SK-N-SH (cell line): ENCODE data around the gene MALT1. TPM values are rescaled to one million over a fixed set of nuclear protein-coding genes. Genes with fewer than 3 reads are reported as not detected.

Experiments
- CTCF ChIA-PET: fragments of 300-600, 350-600 bp; formaldehyde crosslinking; extraction: SDS; loops from one replicate; lab custom pipeline; 2021; lab: Yijun Ruan, JAX
- POLR2A ChIA-PET: fragments of 350-600 bp; sonication (Branson Sonifier 250); formaldehyde crosslinking; extraction: SDS; loops from one replicate; lab custom pipeline; 2020; ENCODE audit warnings: antibody characterized with exemption, inconsistent platforms; lab: Yijun Ruan, JAX
- DNase-seq: peaks from one replicate; pipeline ENCODE4 v3.0.0; 2012
- H2AFZ ChIP-seq: fragments of 200-600 bp; sonication (generic); 2 replicates; pipeline ENCODE4 v1.8.1; 2016; ENCODE audit warnings: antibody characterized with exemption, mild to moderate bottlenecking, low read depth
- H3F3A ChIP-seq: fragments of 200-600 bp; sonication (generic); replicated peaks from 2 replicates; pipeline ENCODE3; 2016; ENCODE audit warnings: antibody characterized with exemption, mild to moderate bottlenecking; ENCODE audit not compliant: insufficient read depth
- H3K27ac ChIP-seq, 2 experiments: fragments of 200-500 bp in 1 of 2; fragments of 200-600 bp in 1 of 2; sonication (Bioruptor generic) in 1 of 2; sonication (generic), shearing (Covaris generic) in 1 of 2; 2 replicates each; pipeline versions ENCODE4 v1.5.1 to v1.6.1; 2014 to 2016; ENCODE audit warnings: low read depth in 2 of 2, inconsistent platforms in 1 of 2, low read length in 1 of 2, mild to moderate bottlenecking in 1 of 2, mixed read lengths in 1 of 2
- H3K27me3 ChIP-seq: fragments of 200-600 bp; sonication (generic), shearing (Covaris generic); 2 replicates; pipeline ENCODE4 v1.6.1; 2016; ENCODE audit warnings: mixed run types; ENCODE audit not compliant: insufficient read depth
- H3K36me3 ChIP-seq, 2 experiments: fragments of 200-500 bp in 1 of 2; fragments of 200-600 bp in 1 of 2; sonication (Bioruptor generic) in 1 of 2; sonication (generic) in 1 of 2; replicated peaks in 1 of 2; 2 replicates each; pipeline versions ENCODE3 to v1.5.1; 2014 to 2016; ENCODE audit warnings: low read length in 1 of 2, mild to moderate bottlenecking in 1 of 2; ENCODE audit not compliant: insufficient read depth in 2 of 2, control insufficient read depth in 1 of 2
- H3K4me1 ChIP-seq, 2 experiments: fragments of 200-500 bp in 1 of 2; fragments of 200-600 bp in 1 of 2; sonication (Bioruptor generic) in 1 of 2; sonication (generic), shearing (Covaris generic) in 1 of 2; 2 replicates each; pipeline versions ENCODE4 v1.5.1 to v1.6.1; 2014 to 2016; ENCODE audit warnings: low read depth in 1 of 2, low read length in 1 of 2, mixed run types in 1 of 2; ENCODE audit not compliant: insufficient read depth in 2 of 2, control insufficient read depth in 1 of 2
- H3K4me2 ChIP-seq: fragments of 200-600 bp; sonication (generic), shearing (Covaris generic); 2 replicates; pipeline ENCODE4 v1.6.1; 2017; ENCODE audit warnings: mixed run types
- H3K4me3 ChIP-seq, 2 experiments: fragments of 200-500 bp in 1 of 2; fragments of 200-600 bp in 1 of 2; sonication (Bioruptor generic) in 1 of 2; sonication (generic), shearing (Covaris generic) in 1 of 2; 2 replicates each; pipeline versions ENCODE4 v1.5.1 to v1.8.1; 2014 to 2016; ENCODE audit warnings: low read depth in 2 of 2, inconsistent platforms in 1 of 2, low read length in 1 of 2, mild to moderate bottlenecking in 1 of 2, mixed read lengths in 1 of 2, moderate library complexity in 1 of 2
- H3K79me2 ChIP-seq: fragments of 200-600 bp; sonication (generic); 2 replicates; pipeline ENCODE4 v1.8.1; 2017; ENCODE audit warnings: mild to moderate bottlenecking; ENCODE audit not compliant: insufficient read depth
- H3K9ac ChIP-seq: fragments of 200-600 bp; sonication (generic); 2 replicates; pipeline ENCODE4 v1.6.1; 2017; ENCODE audit warnings: mixed run types
- H3K9me2 ChIP-seq: fragments of 200-600 bp; sonication (generic); 2 replicates; pipeline ENCODE4 v1.6.1; 2017; ENCODE audit warnings: mixed run types
- H3K9me3 ChIP-seq: fragments of 200-600 bp; sonication (generic); 2 replicates; pipeline ENCODE4 v1.6.1; 2017; ENCODE audit warnings: mixed run types, mild to moderate bottlenecking, moderate library complexity
- H4K20me1 ChIP-seq: fragments of 200-600 bp; sonication (generic); 2 replicates; pipeline ENCODE4 v1.6.1; 2017; ENCODE audit warnings: mild to moderate bottlenecking, mixed run types; ENCODE audit not compliant: insufficient read depth
- FOXJ3 ChIP-seq: sonication (generic); formaldehyde crosslinking; IDR thresholded peaks from 2 replicates; pipeline ENCODE4 v1.5.1; 2020; ENCODE audit warnings: mild to moderate bottlenecking, missing genetic modification reagents
- FOXM1 ChIP-seq: IDR thresholded peaks from 2 replicates; pipeline ENCODE4 v1.4.0; 2012; ENCODE audit warnings: low read depth, mild to moderate bottlenecking
- GABPA ChIP-seq: IDR thresholded peaks from 2 replicates; pipeline ENCODE4 v1.4.0; 2012; ENCODE audit warnings: low read depth, mild to moderate bottlenecking
- GATA2 ChIP-seq: sonication (generic); formaldehyde crosslinking; IDR thresholded peaks from 2 replicates; pipeline ENCODE4 v1.5.0; 2020; ENCODE audit warnings: mild to moderate bottlenecking, missing genetic modification reagents
- JUND ChIP-seq: IDR thresholded peaks from 2 replicates; pipeline ENCODE4 v1.4.0; 2012
- MEF2A ChIP-seq: IDR thresholded peaks from 2 replicates; pipeline ENCODE4 v1.4.0; 2012; ENCODE audit warnings: low read depth, borderline replicate concordance
- NFIC ChIP-seq: IDR thresholded peaks from 2 replicates; pipeline ENCODE4 v1.4.0; 2012; ENCODE audit warnings: borderline replicate concordance
- POLR2AphosphoS5 ChIP-seq: IDR thresholded peaks from 2 replicates; pipeline ENCODE4 v1.6.1; 2012; ENCODE audit warnings: low read depth, low read length
- RCOR1 ChIP-seq: fragments of 150-350 bp; IDR thresholded peaks from 2 replicates; pipeline ENCODE4 v1.6.1; 2017; ENCODE audit warnings: antibody characterized with exemption, low read length
- RFX5 ChIP-seq: IDR thresholded peaks from 2 replicates; pipeline ENCODE4 v1.6.1; 2012; ENCODE audit warnings: mild to moderate bottlenecking, improper control_type of control experiment, low read length
- SIN3A ChIP-seq: IDR thresholded peaks from 2 replicates; pipeline ENCODE4 v1.6.1; 2012; ENCODE audit warnings: low read depth, mild to moderate bottlenecking, low read length, moderate library complexity, borderline replicate concordance
- SMC3 ChIP-seq: IDR thresholded peaks from 2 replicates; pipeline ENCODE4 v1.6.1; 2012; ENCODE audit warnings: low read depth, low read length, improper control_type of control experiment
- YY1 ChIP-seq: IDR thresholded peaks from 2 replicates; pipeline ENCODE4 v1.4.0; 2012; ENCODE audit warnings: low read depth, mild to moderate bottlenecking
- WGBS: methylation state at CpG from one replicate; pipeline ENCODE4 v1.1.6; 2017; ENCODE audit warnings: low lambda C conversion rate; 5-methylcytosine and 5-hydroxymethylcytosine counted together
- polyA plus RNA-seq, 3 experiments: library from polyadenylated mRNA; depleted of rRNA; stranded (reverse); fragments of >200 nt; gene quantifications; 2 replicates each; pipeline ENCODE4 v1.2.3, GENCODE V29; 2012
- TF ChIP-seq, protein P1 (sequence below): IDR thresholded peaks from 2 replicates; pipeline ENCODE4 v1.4.0; 2012; ENCODE audit warnings: low read depth, borderline replicate concordance
- TF ChIP-seq, protein P2 (sequence below): fragments of 200-600 bp; sonication (generic); IDR thresholded peaks from 2 replicates; pipeline ENCODE4 v1.6.1; 2017; ENCODE audit warnings: antibody characterized with exemption, mild to moderate bottlenecking, moderate library complexity
- TF ChIP-seq, protein P3 (sequence below): IDR thresholded peaks from 2 replicates; pipeline ENCODE4; 2012
- TF ChIP-seq, protein P4 (sequence below): fragments of 150-350 bp; IDR thresholded peaks from 2 replicates; pipeline ENCODE4 v1.6.1; 2016; ENCODE audit warnings: mild to moderate bottlenecking, low read depth, low read length
- TF ChIP-seq, protein P5 (sequence below): IDR thresholded peaks from 2 replicates; pipeline ENCODE4 v1.4.0; 2012; ENCODE audit warnings: low read depth, borderline replicate concordance

MALT1 gene
- polyA plus RNA-seq, 1 of the 3 experiments (the other 2 are of a cell fraction): 6.6 TPM

DNA sequence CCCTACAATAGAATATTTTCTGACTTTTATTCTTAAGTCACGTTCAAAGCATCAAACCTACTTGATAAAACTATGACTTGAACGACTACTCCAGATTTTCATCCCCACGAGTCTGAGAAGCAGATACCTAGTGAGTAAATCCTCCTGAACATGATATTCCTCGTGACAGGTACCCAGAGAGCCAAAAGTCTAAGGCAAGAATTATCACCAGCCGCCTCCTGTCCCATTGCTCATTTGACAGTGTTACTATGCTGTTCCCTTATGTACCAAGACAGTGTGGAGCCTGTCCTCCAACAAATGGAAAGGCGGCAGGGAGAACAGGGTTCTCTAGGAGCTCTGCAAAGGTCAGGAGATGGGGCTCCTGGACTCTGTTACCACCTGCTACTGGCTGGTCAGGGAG is 34.1 kb upstream of the MALT1 start (continued):
- TF ChIP-seq, protein P1, sequence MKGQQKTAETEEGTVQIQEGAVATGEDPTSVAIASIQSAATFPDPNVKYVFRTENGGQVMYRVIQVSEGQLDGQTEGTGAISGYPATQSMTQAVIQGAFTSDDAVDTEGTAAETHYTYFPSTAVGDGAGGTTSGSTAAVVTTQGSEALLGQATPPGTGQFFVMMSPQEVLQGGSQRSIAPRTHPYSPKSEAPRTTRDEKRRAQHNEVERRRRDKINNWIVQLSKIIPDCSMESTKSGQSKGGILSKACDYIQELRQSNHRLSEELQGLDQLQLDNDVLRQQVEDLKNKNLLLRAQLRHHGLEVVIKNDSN: no peak
- TF ChIP-seq, protein P2, sequence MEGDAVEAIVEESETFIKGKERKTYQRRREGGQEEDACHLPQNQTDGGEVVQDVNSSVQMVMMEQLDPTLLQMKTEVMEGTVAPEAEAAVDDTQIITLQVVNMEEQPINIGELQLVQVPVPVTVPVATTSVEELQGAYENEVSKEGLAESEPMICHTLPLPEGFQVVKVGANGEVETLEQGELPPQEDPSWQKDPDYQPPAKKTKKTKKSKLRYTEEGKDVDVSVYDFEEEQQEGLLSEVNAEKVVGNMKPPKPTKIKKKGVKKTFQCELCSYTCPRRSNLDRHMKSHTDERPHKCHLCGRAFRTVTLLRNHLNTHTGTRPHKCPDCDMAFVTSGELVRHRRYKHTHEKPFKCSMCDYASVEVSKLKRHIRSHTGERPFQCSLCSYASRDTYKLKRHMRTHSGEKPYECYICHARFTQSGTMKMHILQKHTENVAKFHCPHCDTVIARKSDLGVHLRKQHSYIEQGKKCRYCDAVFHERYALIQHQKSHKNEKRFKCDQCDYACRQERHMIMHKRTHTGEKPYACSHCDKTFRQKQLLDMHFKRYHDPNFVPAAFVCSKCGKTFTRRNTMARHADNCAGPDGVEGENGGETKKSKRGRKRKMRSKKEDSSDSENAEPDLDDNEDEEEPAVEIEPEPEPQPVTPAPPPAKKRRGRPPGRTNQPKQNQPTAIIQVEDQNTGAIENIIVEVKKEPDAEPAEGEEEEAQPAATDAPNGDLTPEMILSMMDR: no peak
- TF ChIP-seq, all 33 proteins: peak for 0

DNA sequence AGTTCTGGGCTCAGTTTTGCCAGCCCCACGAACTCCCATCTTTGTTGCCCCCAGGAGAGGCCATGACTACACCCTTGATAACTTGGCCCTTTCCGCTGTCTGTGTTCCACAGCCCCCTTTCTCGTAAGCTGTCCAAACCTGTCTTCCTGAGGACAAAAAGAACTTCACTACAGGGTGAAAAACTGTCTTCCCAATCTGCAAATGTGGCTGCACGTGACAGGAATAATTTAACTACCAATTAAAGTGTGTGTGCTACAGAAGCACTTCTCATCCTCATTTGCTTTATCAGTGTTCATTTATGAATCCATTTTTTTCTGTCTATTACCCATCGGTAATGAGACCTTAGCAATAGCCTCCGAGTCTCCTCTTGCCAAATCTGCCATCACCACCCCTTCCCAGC is 33.3 kb upstream of the MALT1 start:
- Histone ChIP-seq H3K79me2 (no peaks in the 10 kb centered on the region), H3K9me2 (no peaks in the 10 kb centered on the region), H3K4me3 (no peak overlapping the region), H3F3A (no peaks in the 10 kb centered on the region), H3K27me3 (no peaks in the 10 kb centered on the region), H3K27ac (no peak overlapping the region), H3K9me3 (no peaks in the 10 kb centered on the region), H2AFZ (no peak overlapping the region), H3K36me3 (no peaks in the 10 kb centered on the region)
- ChIA-PET POLR2A (no interaction called here), CTCF (no interaction called here)
- WGBS: 94% methylated on average over 6 of the region's 6 CpGs
- no peak for TF ChIP-seq RFX5
- TF ChIP-seq, protein P3, sequence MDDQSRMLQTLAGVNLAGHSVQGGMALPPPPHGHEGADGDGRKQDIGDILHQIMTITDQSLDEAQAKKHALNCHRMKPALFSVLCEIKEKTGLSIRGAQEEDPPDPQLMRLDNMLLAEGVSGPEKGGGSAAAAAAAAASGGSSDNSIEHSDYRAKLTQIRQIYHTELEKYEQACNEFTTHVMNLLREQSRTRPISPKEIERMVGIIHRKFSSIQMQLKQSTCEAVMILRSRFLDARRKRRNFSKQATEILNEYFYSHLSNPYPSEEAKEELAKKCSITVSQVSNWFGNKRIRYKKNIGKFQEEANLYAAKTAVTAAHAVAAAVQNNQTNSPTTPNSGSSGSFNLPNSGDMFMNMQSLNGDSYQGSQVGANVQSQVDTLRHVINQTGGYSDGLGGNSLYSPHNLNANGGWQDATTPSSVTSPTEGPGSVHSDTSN: no peak
- TF ChIP-seq, protein P1: no peak
- TF ChIP-seq SMC3: no peak
- TF ChIP-seq MEF2A: no peak
- TF ChIP-seq, all 33 proteins: peak for 0
- Histone ChIP-seq H3K4me1 (peaks cover 0 to 18% of the 10 kb centered on the region in 2 experiments; a peak in 1 of 4 replicates), H3K4me2 (no peak overlapping the region), H4K20me1 (no peaks in the 10 kb centered on the region), H3K9ac (no peak overlapping the region)
- no peak for DNase-seq

DNA sequence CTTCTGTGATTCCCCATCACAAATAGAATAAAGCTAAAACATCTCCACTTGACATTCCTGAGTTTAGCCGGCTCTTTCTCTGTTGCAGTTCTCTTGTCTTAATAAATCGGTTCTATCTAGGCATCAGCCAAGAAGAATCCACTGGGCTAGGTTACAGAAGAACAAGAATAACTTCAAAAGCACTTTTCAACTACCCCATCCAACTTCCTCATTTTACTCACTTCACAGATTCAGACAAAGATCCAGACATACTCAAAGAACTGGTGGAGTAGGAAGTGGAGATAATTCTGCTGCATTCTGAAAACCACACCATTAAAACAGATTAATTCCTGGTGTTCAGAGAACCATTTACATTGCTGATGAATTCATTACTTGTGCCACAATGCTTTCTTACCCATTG is 32.8 kb upstream of the MALT1 start:
- Histone ChIP-seq H3K9me3 (no peaks in the 10 kb centered on the region), H3F3A (no peaks in the 10 kb centered on the region), H4K20me1 (no peaks in the 10 kb centered on the region), H3K36me3 (no peaks in the 10 kb centered on the region), H3K4me1 (peaks cover 0 to 18% of the 10 kb centered on the region in 2 experiments; a peak in 1 of 4 replicates), H3K27me3 (no peaks in the 10 kb centered on the region), H3K9ac (no peak overlapping the region), H3K4me3 (no peak overlapping the region), H3K27ac (no peak overlapping the region), H3K79me2 (no peaks in the 10 kb centered on the region), H3K4me2 (no peak overlapping the region), H3K9me2 (no peaks in the 10 kb centered on the region), H2AFZ (no peak overlapping the region)
- CTCF ChIA-PET: no interaction called here
- POLR2A ChIA-PET: no interaction called here
- 100% methylated on average over 2 of the region's 2 CpGs for WGBS
- DNase-seq: no peak
- TF ChIP-seq, protein P4, sequence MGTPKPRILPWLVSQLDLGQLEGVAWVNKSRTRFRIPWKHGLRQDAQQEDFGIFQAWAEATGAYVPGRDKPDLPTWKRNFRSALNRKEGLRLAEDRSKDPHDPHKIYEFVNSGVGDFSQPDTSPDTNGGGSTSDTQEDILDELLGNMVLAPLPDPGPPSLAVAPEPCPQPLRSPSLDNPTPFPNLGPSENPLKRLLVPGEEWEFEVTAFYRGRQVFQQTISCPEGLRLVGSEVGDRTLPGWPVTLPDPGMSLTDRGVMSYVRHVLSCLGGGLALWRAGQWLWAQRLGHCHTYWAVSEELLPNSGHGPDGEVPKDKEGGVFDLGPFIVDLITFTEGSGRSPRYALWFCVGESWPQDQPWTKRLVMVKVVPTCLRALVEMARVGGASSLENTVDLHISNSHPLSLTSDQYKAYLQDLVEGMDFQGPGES: no peak
- TF ChIP-seq FOXM1 (no peak), RFX5 (no peak), SMC3 (no peak), NFIC (no peak), YY1 (no peak), JUND (no peak), GATA2 (no peak), SIN3A (no peak), GABPA (no peak), FOXJ3 (CRISPR knock-in tag) (no peak), POLR2AphosphoS5 (no peak), RCOR1 (no peak)
- TF ChIP-seq, protein P3: no peak
- TF ChIP-seq, protein P5, sequence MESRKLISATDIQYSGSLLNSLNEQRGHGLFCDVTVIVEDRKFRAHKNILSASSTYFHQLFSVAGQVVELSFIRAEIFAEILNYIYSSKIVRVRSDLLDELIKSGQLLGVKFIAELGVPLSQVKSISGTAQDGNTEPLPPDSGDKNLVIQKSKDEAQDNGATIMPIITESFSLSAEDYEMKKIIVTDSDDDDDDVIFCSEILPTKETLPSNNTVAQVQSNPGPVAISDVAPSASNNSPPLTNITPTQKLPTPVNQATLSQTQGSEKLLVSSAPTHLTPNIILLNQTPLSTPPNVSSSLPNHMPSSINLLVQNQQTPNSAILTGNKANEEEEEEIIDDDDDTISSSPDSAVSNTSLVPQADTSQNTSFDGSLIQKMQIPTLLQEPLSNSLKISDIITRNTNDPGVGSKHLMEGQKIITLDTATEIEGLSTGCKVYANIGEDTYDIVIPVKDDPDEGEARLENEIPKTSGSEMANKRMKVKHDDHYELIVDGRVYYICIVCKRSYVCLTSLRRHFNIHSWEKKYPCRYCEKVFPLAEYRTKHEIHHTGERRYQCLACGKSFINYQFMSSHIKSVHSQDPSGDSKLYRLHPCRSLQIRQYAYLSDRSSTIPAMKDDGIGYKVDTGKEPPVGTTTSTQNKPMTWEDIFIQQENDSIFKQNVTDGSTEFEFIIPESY: no peak
